Activated CD4-positive, alpha-beta T cell treated with anti-CD3 and anti-CD28 coated beads, Interleukin-2, amount 50 U/mL, for 1 hour (primary cell): ENCODE measurements around the gene HLA-DRB1.
"Not testable (repeated sequence)": the region's sequence is repeated elsewhere in the genome, so short reads cannot be mapped to it uniquely, and the experiment has no call there.

Experiments
- DNase-seq: peaks from one replicate; pipeline ENCODE4 v3.0.0-alpha.2; 2020

The HLA-DRB1 gene

DNA sequence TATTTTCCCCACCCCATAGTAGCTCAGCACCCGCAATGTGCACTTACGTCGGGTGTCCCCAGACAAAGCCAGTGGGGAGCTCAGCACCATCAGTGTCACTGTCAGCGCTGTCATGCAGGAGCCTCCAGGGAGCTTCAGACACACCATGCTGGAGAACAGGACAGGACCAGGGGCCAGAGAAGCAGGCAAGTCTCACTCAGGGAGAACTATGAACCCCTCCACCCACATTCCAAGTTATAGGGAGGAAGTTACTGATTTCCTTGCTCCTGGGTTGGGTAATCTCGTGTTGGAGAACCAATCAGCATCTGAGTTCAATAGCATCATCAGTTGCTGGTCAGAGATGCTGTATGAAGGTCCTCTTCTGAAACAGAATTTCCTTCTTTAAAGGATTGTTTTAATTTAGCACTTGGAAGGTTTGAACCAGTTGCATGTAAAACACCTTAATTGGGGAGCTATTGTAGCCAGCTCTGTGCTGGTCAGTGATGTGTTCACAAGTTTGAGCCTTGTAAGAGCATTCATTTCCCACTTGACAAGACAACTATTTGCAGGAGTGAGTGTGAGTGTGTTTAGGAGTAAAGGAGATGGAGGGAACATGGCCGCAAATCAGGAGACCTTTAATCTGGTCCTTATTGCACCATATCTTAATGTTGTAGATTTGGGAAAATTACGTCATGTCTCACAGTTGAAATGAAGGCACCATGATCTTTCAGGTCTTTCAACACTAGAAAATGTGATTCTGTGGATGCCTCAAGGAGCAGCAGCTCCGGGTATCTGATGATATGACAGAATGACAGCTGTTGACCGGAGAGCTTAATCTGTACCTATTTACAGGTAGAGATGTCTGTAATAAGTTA is at the start of gene HLA-DRB1:
Gene HLA-DRB1 (minus strand): TSS at position 253 of the 854 bp plus-strand sequence. CDS start 106 bp downstream, at position 147.
- DNase-seq: peak; percentile 8

DNA sequence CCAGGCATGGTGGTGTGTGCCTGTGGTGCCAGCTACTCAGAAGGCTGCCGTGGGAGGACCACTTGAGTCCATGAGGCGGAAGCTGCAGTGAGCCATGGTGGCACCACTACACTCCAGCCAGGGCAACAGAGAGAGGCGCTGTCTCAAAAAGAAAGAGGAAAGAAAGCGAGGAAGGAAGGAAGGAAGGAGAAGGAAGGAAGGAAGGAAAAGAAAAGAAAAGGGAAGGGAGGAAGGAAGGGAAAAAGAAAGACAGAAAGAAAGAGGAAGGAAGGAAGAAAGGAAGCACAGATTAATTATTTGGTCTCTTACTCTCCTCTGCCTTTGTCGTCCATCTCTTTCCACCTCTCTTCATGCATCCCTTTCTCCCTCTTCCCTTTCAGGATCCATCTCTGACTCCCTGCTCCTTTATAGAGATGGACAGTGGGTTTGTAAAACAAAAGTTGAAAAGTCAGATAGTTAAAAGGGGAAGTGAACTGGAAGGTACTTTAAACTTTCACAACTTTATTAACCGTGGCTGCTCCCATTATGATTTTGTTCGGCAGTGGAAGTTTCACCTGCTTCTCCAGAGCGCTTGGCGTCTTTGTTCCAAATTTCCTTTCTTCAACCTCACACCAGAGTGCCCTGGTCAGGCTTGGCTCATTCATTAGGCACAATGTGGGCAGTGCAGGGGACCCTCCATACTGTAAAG is 49.0 kb upstream of the HLA-DRB1 start:
- DNase-seq: no peak

DNA sequence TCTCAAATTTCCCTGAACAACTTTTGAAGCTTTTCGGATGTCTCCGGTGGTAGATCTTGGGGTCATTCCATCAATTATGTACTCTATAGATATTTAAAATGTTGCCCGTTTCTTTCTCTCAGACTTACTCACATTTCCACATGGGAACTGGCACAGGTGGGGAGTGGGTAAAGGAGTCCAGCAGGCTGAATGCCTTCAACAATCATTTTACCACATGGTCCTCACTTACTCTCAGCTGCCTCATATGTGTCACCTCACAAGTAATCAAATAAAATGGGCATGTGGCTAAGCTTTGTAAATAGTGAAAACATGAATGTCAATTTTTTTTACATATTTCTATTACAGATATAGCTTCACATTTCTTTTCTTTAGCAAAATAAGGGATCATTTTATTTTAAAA is 48.2 kb upstream of the HLA-DRB1 start:
- no peak for DNase-seq

DNA sequence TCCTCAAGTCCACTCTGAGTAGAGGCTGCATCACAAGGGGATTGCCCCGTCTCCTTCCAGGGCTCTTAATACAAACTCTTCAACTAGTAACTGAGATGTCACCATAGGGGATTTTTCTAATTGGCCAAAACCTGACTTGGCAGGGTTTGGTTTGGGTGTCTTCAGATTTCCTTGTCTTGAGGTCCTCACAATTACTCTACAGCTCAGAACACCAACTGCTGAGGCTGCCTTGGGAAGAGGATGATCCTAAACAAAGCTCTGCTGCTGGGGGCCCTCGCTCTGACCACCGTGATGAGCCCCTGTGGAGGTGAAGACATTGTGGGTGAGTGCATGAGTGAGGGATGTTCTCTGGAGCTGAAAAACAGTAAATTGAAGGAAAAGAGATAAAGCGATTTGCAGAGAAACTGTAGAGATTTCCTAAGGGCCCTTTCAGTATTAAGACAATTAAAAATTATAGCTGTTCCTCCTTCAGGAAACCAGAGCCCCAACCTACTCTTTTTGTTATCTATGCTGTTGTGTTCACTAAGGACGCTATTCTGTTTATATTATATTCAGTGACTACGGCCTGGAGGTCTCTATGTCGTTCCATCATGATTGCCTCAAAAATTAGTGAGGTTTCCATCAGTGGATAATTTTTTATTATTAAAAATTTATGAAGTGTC is 47.7 kb upstream of the HLA-DRB1 start, which contains the start of gene HLA-DQA1:
Gene HLA-DQA1 (plus strand): TSS at position 188 of the 662 bp plus-strand sequence. CDS start 53 bp downstream, at position 241.
- no peak for DNase-seq

DNA sequence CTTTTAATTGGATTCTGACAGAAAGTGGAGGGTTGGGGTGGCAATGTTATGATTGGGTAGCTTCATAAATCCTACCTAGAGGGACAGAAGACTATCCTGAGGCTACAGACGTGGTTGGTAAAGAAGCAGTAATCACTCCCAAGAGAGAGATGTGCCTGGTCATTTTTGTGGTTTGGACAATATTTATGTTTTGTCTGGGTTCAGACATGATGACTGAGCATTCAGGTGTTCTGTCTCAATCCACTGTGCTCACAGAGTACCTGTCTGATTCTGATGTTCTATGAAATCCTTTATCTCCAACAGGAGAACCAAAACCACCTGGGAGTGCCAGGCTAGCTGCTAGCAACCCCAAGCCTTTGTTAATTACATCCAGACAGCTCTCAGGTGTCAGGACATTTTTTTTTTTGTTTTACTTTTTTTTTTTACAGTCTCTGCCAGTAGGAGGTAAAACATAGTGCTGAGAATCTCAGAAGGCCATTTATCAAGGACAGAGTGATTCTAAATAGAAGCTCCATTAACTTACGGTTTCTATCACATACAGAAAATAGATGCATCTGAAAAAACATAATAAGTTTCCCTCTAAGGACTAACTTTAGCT is 46.0 kb upstream of the HLA-DRB1 start:
- no peak for DNase-seq

DNA sequence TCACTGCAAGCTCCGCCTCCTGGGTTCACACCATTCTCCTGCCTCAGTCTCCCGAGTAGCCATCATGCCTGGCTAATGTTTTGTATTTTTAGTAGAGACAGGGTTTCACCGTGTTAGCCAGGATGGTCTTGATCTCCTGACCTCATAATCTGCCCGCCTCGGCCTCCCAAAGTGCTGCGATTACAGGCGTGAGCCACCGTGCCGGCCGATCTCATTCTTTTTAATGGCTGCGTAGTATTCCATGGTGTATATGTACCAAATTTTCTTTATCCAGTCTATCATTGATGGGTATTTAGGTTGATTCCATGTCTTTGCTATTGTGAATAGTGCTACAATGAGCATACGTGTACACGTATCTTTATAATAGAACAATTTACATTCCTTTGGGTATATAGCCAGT is 40.1 kb upstream of the HLA-DRB1 start:
- not testable (repeated sequence) for DNase-seq

DNA sequence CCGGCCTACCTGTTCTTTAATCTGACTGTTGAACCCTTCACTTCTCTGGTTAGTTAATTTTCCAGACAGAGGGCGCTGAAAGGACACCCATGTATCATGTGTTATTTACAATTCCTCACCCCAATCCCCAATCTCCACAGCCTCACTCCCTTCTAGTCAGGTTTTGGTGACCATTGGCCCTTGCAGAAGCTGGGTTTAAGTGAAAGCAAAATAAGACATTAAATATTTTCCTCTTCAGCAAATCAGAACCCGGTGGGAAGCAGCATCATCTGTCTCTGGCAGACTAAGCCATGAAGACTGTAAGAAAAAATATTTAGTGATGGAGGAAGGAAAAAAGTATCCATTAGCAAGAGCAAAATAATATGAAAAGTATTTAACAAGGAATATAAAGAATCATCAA is 38.2 kb upstream of the HLA-DRB1 start:
- DNase-seq: peak; percentile 38

DNA sequence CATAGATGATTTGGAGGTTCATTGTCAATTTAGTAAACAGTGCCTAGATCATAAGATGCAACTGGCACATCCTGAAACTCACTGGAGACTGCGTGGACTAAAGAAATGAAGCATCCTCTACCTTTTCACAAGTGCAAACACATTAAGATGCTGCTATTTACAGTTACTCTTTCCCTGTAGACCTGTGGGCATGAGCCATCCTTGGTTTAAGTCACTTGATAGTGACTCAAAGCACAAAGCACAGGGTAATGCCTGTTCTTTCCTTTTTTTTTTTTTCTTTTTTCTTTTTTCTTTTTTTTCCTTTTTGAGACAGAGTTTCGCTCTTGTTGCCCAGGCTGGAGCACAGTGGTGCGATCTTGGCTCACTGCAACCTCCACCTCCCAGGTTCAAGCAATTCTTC is 37.6 kb upstream of the HLA-DRB1 start:
- no peak for DNase-seq

DNA sequence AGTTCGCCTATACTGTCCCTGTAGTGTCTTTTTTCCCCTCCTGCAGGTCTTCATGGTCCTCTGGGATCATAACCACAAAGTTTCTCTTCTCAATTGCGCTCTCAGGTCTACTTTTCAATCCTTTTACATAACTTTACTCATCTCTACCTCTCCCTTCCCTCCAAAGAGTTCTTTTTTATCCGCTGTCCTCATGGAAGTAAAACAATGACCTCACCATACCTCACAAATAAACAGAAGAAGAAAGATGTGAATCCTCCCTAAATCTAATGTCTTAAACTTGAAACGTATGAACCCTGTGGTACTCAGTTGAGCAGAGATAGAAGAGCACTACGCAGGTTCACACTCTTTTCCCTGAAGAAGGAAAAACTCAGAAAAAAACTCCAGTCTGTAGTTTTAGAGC is 35.5 kb upstream of the HLA-DRB1 start:
- no peak for DNase-seq

DNA sequence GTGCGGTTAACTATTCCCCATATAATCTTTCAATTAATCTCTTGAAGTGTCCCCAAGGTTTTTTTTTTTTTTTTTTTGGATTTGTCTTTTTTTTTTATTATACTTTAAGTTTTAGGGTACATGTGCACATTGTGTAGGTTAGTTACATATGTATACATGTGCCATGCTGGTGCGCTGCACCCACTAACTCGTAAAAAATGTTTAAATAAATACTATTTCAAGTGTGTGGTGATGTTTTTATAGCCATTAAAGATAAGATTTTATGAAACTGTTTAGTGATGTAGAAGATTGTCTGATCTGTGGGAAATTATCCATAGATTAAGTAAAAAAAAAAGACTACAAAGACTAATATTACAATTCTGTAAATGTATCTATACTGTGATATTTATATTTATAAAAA is 34.9 kb upstream of the HLA-DRB1 start:
- DNase-seq: no peak

DNA sequence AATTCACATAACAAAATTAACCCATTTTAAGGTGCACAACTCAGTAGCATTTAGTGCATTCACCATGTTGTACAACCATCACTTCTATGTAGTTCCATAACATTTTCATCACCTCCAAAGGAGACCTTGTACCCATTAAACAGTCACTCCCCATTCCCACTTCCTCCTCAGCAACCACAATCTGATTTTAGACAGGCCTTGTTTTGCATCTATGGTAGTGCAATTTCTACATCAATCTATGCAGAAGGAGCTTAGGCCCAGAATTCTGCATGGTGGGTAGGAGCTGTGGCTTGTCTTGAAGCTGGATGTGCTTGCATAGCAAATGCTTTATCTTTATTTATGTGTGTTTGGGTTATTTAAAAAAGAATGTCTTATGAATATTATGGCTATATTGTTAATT is 34.0 kb upstream of the HLA-DRB1 start:
- DNase-seq: no peak

DNA sequence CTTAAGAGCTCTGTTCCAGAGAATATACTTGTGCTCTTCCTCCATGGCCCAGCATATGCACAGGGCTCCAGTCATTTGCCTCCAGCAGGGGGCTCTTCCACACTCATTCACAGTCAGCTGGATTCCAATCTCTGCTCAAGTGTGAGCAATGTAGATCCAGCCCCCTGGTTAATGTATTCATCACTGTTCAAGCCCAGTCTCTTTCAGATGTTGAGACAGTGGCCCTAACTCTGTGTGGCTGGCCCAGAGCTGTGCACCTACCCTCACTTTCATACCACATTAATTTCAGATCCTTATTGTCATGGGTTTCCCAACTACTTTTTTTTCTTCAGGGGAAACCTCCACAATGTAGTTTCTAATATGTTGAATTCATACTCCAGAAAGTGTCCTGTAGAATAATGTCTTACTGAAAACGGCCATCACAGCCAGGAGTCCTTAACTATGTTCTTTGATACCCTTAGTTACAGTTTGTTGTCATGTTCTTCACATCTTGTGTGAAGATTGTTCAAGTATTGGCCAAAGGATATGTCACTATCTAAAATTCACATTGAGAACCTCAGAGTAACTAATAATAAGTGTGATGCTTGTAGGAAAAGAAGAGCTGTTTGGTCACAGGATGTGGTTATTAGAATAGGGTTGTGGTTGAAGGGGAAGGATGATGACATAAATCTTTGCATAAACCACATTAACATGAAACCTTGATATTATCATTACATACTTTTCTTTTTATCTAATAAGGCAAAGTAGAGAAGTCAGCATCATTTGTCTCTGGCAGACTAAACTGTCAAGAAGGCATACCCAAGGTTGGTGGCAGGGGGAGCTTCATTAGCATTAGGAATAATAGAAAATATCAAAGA is 33.1 kb upstream of the HLA-DRB1 start:
- peak; percentile 32 for DNase-seq

DNA sequence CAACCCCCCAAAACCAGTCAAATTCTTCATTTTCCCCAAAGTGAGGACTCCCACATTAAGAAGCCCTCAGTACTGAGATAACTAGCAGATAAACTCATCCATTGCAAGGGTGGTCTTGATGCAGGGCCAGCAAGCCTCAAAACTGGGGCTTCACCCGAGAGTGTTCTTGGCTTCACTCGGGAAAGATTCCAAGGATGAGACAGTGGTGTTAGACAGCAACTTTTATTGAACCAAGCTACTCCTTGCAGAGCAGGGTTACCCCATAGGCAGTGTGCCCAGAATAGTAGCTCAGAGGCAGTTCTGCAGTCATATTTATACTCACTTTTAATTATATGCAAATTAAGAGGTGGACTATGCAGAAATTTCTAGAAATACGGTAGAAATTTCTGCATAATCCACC is 31.7 kb upstream of the HLA-DRB1 start:
- DNase-seq: no peak

DNA sequence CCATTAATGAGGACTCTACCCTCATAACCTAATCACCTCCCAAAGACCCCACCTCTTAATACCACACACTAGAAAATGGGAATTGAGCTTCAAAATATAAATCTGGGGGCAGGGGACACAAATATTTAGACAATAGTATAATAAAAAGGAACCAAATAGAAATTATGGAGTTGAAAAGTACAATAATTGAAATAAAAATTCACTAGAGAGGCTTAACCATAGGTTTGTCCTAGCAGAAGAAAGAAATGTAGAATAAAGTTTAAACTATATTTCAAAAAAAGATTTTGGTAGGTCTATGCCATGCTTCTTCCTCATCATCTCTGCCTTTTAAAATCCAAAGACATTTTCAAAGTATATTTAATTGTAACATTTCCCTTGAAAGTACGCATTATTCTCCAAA is 28.1 kb upstream of the HLA-DRB1 start:
- no peak for DNase-seq

DNA sequence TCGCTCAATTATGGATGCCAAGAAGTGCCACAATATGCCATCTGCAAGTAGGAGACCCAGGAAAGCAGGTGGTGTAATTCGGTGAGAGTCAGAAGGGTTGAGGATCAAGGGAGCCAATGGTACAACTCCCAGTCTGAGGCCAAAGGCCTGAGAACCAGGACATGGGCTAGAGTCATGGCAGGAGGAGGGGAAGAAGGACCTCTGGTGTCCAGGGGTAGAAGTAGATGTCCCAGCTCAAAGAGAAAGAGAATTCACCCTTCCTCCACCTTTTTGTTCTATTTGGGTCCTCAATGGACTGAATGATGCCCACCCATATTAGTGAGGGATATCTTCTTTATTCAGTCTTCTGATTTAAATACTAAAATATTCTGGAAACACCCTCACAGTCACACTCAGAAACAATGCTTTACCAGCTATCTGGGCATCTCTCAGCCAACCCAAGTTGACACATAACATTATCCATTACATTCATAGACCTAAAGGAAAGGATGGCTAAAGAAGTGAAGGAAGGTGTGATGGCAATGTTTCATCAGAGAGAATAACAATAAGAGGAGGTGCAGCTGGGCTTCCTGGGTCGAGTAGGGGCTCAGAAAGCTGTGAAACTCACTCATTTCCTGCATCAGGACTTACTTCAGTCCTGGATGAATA is 26.4 kb upstream of the HLA-DRB1 start:
- no peak for DNase-seq

DNA sequence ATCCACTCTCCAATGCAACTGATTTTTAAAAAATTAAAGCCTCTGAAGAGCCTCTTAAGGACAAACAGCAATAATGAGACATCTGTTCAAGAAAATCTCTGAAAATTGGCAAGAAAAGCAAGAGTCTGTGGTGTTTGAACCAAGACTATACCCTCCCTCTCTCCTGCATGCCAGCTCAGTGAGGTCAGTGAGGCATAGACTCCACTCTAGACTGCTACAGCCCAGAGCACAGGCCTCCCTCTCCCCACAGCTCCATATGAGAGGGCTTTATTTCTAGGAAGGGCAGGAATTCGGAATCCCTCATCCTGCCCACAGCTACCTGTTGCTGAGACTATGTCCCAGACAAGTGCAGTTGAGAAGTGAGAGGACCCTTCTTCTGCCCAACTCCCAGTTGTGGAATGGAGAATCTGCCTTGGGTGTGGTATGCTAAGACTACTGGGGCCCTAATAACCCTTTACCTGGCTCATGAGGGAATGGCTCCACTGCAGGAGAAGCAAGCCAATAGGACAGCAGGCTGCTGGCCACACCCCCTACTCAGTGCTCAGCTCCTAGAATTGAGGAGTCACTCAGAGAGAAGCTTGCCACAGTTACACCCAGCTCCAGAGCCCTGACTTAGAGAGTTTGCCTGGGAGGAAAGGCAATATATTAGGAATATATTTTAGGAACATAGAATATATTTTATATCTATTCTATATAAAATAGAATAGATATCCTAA is 24.9 kb upstream of the HLA-DRB1 start:
- DNase-seq: no peak

DNA sequence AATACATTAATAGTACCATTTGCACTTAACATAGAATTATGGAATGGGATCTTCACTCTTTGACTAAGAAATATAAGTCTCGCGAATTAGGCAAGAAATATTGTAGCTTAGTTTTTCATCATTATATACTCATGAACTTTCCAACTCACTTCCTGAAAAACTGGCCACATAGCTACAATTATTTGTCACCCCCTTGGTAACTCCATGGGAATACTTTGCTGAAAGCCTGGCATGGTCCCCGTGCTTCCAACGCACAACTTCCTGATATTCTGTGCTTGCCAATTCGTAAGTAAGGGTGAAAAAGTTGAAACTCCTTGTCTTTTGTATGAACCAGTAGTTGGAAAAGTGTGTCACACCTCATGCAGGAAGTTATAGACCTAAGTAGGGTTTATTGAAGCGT is 23.8 kb upstream of the HLA-DRB1 start:
- DNase-seq: no peak

DNA sequence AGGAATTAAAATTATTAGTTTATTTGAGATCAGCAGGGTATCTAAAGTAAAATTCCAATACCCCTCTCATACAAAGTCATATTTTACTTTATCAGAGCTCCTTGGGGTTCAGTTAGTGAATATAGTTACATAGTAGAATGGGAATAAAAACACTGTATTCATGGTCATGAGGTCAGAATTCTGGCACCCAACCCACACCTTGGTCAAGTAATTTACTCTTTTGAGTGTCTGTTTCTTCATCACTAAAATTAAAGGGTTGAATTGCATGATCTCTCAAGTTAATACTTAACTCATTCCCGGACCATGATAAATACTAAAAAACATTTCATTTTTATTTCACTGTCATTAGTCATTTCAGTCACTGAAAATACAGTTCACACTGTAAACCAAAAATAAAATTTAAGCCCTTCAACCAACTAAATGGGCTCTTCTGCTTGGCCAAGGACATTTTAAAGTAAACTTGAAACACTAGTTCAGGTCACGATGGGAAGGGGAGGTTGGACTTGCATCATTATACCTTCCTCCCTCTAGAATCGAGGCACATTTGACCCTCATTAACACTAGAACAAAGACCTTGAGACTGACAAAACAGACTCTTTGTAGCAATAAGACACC is 21.1 kb upstream of the HLA-DRB1 start:
- no peak for DNase-seq

DNA sequence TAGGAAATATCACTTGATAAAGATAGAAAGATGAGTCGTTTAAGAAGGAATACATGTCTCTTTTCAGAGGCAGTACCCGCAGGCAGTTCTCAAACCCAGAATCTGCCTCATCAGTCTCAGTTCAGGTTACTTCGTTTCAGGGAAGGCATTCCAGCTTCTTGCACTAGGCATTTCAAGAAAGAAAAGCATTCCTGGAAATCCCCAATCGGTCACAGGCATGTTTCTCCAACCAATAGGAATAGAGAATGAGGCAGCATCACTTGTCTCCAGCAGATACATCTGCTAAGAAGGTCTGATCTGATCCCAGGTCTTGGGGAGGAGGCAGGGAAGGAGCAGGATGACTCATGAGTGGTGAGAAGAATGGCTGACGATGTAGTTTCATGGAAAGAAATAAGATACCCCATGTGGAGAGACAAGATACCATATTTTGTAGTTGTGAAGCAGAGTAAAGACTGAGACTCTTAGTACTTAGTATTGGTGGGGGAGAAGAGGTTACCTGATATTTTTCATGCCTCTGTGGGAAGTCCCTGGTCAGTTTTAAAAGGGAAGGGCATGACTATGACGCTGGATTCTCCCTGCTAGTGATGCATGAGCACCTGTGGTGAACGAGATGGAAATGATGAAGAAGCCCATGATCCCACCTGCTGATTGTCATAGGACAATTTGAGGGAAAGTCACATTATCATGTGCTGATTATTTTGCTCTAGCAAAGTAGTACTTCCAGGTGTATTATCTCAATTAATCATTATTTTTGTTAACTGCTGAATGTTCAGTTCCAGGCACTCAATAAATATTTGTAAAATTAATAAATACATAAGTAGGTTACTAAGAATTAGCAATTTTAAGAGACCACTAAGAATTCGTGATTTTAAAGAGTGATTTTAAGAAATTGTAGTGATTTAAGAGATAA is 20.3 kb upstream of the HLA-DRB1 start:
- peak; percentile 15 for DNase-seq

DNA sequence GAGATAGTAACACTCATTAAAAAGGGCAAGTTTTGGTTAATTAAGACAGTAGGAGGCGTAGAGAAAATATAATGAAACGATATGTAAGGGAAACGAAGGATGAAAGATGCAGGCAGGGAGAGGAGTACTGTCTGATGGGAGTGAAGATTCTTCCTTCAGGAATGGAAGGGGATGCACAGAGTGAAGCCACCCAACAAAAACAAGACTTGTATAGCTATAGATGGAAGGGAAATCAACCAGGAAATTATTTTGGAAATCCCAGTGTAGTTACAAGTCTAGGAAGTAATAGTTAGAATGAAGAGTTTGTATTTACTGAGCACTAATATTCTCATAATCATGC is 19.7 kb upstream of the HLA-DRB1 start:
- no peak for DNase-seq
